ENCODE data around the gene SFTA2. TPM values are rescaled to one million over a fixed set of nuclear protein-coding genes. Genes with fewer than 3 reads are reported as not detected.
A peak's percentile ranks its signal among the peaks of the same experiment; 100 is the strongest.

Gene SFTA2
- polyA plus RNA-seq, 3 donors = not detected

DNA sequence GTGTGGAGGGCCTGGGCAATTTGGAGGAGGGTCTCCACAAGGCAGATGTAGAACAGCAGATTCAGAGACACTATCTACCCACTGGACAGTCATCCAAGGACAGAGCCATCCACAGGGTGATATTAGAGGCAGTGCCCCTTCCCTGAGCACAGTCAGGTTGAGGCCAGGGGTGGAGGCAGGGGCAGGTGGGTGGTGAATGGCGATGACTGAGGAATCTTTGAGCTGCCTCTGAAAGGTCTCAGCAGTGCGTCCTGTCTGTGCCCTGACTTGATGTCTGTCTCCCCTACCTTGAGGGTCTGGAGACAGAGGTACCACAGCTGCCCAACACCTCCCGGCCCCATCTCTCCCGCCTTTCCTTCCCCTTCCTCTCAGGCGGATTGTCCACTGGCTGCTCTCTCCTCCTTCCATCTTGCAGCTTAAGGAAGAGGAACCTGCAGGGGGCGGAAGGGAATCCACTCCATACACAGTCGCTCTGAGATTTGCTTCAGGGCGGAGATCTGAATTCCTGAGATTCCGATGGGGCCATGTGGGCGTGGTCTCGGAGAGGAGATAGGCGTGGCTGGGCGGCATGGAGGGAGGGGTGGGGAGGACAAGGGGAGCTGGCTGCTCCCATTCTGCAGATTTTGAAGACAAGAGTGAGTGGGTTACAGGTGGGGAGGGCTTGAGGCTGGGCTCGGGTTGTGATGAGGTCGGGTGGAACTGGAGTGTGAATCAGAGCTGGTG lies 10.5 kb upstream of the SFTA2 start:
- no peak overlapping the region for H2AFZ ChIP-seq (ENCODE audit: insufficient read depth, low read depth, low read length, poor library complexity, severe bottlenecking)
- no peaks in the 10 kb centered on the region for H3K36me3 ChIP-seq (replicated peaks in 1 of 2; ENCODE audit: control insufficient read depth in 1 of 2, insufficient read depth in 2 of 2, low read length in 2 of 2)
- H3K4me2 ChIP-seq (replicated peaks; ENCODE audit: extremely low read depth, low read length, poor library complexity, severe bottlenecking) = no peak overlapping the region
- H3K79me2 ChIP-seq (ENCODE audit: insufficient read depth, low read length) = no peaks in the 10 kb centered on the region
- H3K9me3 ChIP-seq (replicated peaks in 1 of 2; ENCODE audit: control insufficient read depth in 1 of 2, insufficient read depth in 1 of 2, low read length in 2 of 2) = no peaks in the 10 kb centered on the region
- H3K4me3 ChIP-seq (replicated peaks in 1 of 3; ENCODE audit: low read depth in 2 of 3, low read length in 3 of 3) = no peak overlapping the region
- no peak overlapping the region for H3K27ac ChIP-seq (ENCODE audit: low read depth in 1 of 2, low read length in 2 of 2)
- no peak overlapping the region for H3K9ac ChIP-seq (ENCODE audit: insufficient read depth, low read length, poor library complexity, severe bottlenecking)
- H3K36me3 Mint-ChIP-seq = no peaks in the 10 kb centered on the region
- intact Hi-C loops (cut with micrococcal nuclease) = no loop called here
- peaks cover 9% of the 10 kb centered on the region for H3K4me1 Mint-ChIP-seq
- H3K9me3 Mint-ChIP-seq = peaks cover 0 to 2% (median 0%) of the 10 kb centered on the region in 7 donors
- no peaks in the 10 kb centered on the region for H3K4me1 ChIP-seq (ENCODE audit: control insufficient read depth in 1 of 2, insufficient read depth in 2 of 2, low read length in 2 of 2)
- no peak overlapping the region for H3K27ac Mint-ChIP-seq
- 12% methylated on average over 9 of the region's 15 CpGs for WGBS (ENCODE audit: insufficient coverage)
- no peaks in the 10 kb centered on the region for H4K20me1 ChIP-seq (ENCODE audit: insufficient read depth, low read length)
- peaks cover 23 to 48% (median 30%) of the 10 kb centered on the region in 3 donors for H3K27me3 Mint-ChIP-seq (ENCODE audit: low read depth in 3 of 3)
- H3K27me3 ChIP-seq (ENCODE audit: control insufficient read depth in 2 of 2, insufficient read depth in 2 of 2, low read length in 2 of 2) = peaks cover 7 to 16% of the 10 kb centered on the region in 2 donors
- TF ChIP-seq, protein P1, sequence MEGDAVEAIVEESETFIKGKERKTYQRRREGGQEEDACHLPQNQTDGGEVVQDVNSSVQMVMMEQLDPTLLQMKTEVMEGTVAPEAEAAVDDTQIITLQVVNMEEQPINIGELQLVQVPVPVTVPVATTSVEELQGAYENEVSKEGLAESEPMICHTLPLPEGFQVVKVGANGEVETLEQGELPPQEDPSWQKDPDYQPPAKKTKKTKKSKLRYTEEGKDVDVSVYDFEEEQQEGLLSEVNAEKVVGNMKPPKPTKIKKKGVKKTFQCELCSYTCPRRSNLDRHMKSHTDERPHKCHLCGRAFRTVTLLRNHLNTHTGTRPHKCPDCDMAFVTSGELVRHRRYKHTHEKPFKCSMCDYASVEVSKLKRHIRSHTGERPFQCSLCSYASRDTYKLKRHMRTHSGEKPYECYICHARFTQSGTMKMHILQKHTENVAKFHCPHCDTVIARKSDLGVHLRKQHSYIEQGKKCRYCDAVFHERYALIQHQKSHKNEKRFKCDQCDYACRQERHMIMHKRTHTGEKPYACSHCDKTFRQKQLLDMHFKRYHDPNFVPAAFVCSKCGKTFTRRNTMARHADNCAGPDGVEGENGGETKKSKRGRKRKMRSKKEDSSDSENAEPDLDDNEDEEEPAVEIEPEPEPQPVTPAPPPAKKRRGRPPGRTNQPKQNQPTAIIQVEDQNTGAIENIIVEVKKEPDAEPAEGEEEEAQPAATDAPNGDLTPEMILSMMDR (IDR thresholded peaks at IDR 0.05) = peak; percentile 17
- peak overlapping the region in 1 of 2 donors; percentile 33 for H3K4me3 Mint-ChIP-seq
- peak in 2 of 3 donors; percentile 9 to 30 for DNase-seq

DNA sequence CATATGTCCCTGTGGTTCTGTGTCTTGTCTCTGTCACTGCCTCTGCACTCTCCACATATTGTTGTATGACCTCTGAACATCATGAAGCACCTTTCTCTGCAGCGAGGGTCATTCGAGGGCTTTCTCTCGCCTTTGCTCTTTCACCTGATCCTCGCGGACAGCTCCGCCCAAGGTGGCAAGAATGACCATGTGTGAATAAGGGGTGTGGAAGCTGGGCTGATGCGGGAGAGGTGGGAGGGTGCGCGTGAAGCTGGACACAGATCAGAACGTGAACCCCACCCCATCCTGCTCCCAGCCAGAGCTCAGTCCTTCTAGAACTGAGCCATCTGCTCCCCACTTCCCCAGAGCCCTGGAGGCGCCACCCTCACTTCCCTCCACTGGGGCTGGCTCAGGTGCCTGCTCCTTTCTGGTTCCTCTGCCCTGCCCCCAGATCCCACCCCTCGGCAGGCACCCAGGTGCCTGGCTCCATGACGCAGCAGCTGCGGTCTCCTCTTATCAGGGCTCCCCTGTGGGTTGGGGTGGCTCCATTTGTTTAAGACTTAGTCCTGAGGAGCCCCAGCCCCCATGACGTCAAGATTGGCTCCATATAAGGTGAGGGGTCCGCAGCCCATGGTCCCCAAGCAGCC lies 8.5 kb upstream of the SFTA2 start, which contains the start of gene MUCL3:
TSS of gene MUCL3 (plus strand) at position 613 of the 626 bp plus-strand sequence. CDS start 27 bp downstream, outside the sequence.
- TF ChIP-seq, protein P1 (IDR thresholded peaks at IDR 0.05) = no peak
- H3K36me3 ChIP-seq (replicated peaks in 1 of 2; ENCODE audit: control insufficient read depth in 1 of 2, insufficient read depth in 2 of 2, low read length in 2 of 2) = no peaks in the 10 kb centered on the region
- H4K20me1 ChIP-seq (ENCODE audit: insufficient read depth, low read length) = no peaks in the 10 kb centered on the region
- DNase-seq = no peak
- peaks cover 24 to 46% (median 34%) of the 10 kb centered on the region in 3 donors for H3K27me3 Mint-ChIP-seq (ENCODE audit: low read depth in 3 of 3)
- H2AFZ ChIP-seq (ENCODE audit: insufficient read depth, low read depth, low read length, poor library complexity, severe bottlenecking) = no peak within 1 kb of the TSS
- WGBS (ENCODE audit: insufficient coverage) = 88% methylated on average over 5 of the region's 16 CpGs
- no peaks in the 10 kb centered on the region for H3K4me1 ChIP-seq (ENCODE audit: control insufficient read depth in 1 of 2, insufficient read depth in 2 of 2, low read length in 2 of 2)
- H3K9me3 ChIP-seq (replicated peaks in 1 of 2; ENCODE audit: control insufficient read depth in 1 of 2, insufficient read depth in 1 of 2, low read length in 2 of 2) = no peaks in the 10 kb centered on the region
- no peak within 1 kb of the TSS for H3K4me3 ChIP-seq (replicated peaks in 1 of 3; ENCODE audit: low read depth in 2 of 3, low read length in 3 of 3)
- H3K4me2 ChIP-seq (replicated peaks; ENCODE audit: extremely low read depth, low read length, poor library complexity, severe bottlenecking) = no peak within 1 kb of the TSS
- peak within 1 kb of the TSS in 1 of 7 donors; percentile 14 for H3K27ac Mint-ChIP-seq
- no peaks in the 10 kb centered on the region for H3K36me3 Mint-ChIP-seq
- H3K79me2 ChIP-seq (ENCODE audit: insufficient read depth, low read length) = no peaks in the 10 kb centered on the region
- peaks cover 0 to 2% (median 0%) of the 10 kb centered on the region in 7 donors for H3K9me3 Mint-ChIP-seq
- no peak within 1 kb of the TSS for H3K4me3 Mint-ChIP-seq
- H3K27ac ChIP-seq (ENCODE audit: low read depth in 1 of 2, low read length in 2 of 2) = no peak within 1 kb of the TSS
- peaks cover 9% of the 10 kb centered on the region for H3K4me1 Mint-ChIP-seq
- intact Hi-C loops (cut with micrococcal nuclease) = no loop called here
- no peak within 1 kb of the TSS for H3K9ac ChIP-seq (ENCODE audit: insufficient read depth, low read length, poor library complexity, severe bottlenecking)
- H3K27me3 ChIP-seq (ENCODE audit: control insufficient read depth in 2 of 2, insufficient read depth in 2 of 2, low read length in 2 of 2) = peaks cover 7 to 16% of the 10 kb centered on the region in 2 donors
